Jurkat, Clone E6-1 (cell line): ENCODE data around the gene DERL3.

Source experiments
- DNase-seq: peaks from one replicate; pipeline ENCODE4 v3.0.0-alpha.2; 2011; ENCODE audit warnings: low read depth, low spot score
- H3K4me3 ChIP-seq: 2 replicates; pipeline ENCODE4 v1.5.1; 2011; ENCODE audit warnings: mild to moderate bottlenecking, low read length, control low read depth, moderate library complexity

Gene DERL3

DNA sequence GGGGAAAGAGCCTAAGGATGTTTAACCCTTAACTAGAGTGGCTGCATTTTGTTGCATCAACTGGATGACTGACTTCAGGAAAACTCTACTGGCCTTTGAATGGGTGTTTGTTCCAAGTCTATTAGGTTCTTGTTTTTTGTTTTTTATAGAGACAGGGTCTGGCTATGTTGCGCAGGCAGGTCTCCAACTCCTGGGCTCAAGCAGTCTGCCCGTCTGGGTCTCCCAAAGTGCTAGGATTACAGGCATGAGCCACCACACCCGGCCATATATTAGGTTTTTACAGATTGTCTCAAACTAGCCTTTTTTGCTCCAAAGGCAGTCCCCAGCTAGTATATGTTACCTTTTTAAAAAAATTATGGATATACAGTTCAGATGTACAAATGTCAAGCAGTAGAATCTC is 50.9 kb downstream of the DERL3 start:
- DNase-seq: no peak
- H3K4me3 ChIP-seq: peak overlapping the region; percentile 72

DNA sequence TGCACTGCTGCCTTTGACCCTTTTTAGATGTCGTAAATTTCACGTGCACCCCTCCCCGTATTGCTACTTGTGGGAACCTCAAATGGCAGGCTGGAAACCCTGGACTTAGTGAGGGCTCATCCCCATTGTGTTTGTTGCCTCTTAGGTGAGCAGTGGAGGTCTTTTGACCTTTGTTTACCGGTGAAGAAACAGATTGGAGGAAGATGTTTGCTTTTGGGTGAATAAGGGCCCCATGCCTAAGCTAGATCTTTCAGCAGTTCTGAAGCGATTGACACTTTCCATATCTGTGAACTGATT is 51.3 kb downstream of the DERL3 start:
- peak overlapping the region; percentile 72 for H3K4me3 ChIP-seq
- no peak for DNase-seq

DNA sequence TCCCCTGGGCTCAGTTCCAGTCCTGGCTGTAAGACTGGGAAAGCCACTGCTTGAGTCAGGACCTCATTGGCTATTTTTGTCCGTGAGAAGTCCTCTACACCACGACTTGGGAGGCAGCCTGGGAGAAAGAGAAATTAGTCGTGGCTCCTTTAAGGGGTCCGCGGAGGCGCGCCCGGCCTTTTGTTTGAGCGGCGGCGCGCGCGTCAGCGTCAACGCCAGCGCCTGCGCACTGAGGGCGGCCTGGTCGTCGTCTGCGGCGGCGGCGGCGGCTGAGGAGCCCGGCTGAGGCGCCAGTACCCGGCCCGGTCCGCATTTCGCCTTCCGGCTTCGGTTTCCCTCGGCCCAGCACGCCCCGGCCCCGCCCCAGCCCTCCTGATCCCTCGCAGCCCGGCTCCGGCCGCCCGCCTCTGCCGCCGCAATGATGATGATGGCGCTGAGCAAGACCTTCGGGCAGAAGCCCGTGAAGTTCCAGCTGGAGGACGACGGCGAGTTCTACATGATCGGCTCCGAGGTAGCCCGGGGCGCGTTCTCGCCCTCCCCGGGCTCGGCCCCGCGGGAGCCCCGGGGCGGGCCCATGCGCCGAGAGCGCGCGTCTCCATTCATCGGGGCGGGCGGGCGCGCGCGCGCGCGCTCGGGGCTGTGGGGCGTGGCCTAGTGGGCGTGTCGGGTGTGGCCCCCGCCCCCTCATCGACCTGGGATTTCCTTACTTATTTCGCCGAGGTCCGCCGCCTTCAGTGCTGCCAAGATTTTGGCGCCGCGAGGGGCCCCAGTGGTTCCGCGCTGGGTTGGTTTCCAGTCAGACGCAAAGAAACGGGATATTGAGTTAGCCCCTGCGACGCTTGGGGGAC is 51.8 kb downstream of the DERL3 start, which contains the start of gene SMARCB1:
TSS of gene SMARCB1 (plus strand) at position 215 of the 848 bp plus-strand sequence. CDS start at position 419, 204 bp downstream.
- peak; percentile 82 for DNase-seq
- peak within 1 kb of the TSS; percentile 72 for H3K4me3 ChIP-seq

DNA sequence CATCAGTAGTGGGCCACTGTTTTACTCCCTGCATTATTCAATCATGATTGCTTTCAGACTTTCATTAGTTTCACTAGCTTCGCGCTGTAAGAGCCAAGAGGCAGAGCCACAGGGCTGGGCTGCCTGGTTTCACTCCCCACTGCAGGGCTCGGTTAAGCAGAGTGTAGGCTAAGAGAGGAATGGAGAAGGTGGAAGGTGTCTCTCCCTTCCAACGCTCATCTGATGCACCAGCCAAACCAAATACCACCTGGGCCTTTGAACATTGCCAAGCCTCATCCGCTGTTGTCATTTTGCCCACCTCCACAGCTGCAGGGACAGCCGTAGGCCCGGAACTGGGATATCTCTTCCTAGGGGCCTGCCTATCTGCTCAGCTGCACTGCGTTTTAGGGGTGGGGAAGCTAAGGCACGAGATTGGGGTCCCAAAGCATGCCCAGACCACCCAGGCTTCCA is 52.5 kb downstream of the DERL3 start:
- DNase-seq: peak; percentile 95
- peak overlapping the region; percentile 72 for H3K4me3 ChIP-seq
